ENCODE results near the gene NXN.

Gene NXN

GRCh38 chr17:828761-829160, 150.8 kb downstream of the NXN start:
- H3K4me3 ChIP-seq (ENCODE audit: low read depth, low read length): no peak overlapping the region
- TF ChIP-seq CTCF (IDR thresholded peaks at IDR 0.05; ENCODE audit: control insufficient read depth, extremely low read depth, insufficient read depth): no peak
- DNase-seq (ENCODE audit: low read depth): no peak

- no peak overlapping the region for H3K4me3 ChIP-seq (ENCODE audit: low read depth, low read length)
- no peak for DNase-seq (ENCODE audit: low read depth)
- no peak for TF ChIP-seq CTCF (IDR thresholded peaks at IDR 0.05; ENCODE audit: control insufficient read depth, extremely low read depth, insufficient read depth)
Measured at GRCh38 chr17:826778-827177, 152.8 kb downstream of the NXN start.

GRCh38 chr17:825216-825615, 154.4 kb downstream of the NXN start:
- no peak for DNase-seq (ENCODE audit: low read depth)
- TF ChIP-seq CTCF (IDR thresholded peaks at IDR 0.05; ENCODE audit: control insufficient read depth, extremely low read depth, insufficient read depth): no peak
- no peak overlapping the region for H3K4me3 ChIP-seq (ENCODE audit: low read depth, low read length)

GRCh38 chr17:824378-824777, 155.2 kb downstream of the NXN start:
- no peak for DNase-seq (ENCODE audit: low read depth)
- H3K4me3 ChIP-seq (ENCODE audit: low read depth, low read length): no peak overlapping the region
- no peak for TF ChIP-seq CTCF (IDR thresholded peaks at IDR 0.05; ENCODE audit: control insufficient read depth, extremely low read depth, insufficient read depth)

- DNase-seq (ENCODE audit: low read depth): no peak
- H3K4me3 ChIP-seq (ENCODE audit: low read depth, low read length): no peak overlapping the region
- no peak for TF ChIP-seq CTCF (IDR thresholded peaks at IDR 0.05; ENCODE audit: control insufficient read depth, extremely low read depth, insufficient read depth)
Measured at GRCh38 chr17:823501-823902, 156.1 kb downstream of the NXN start.

- H3K4me3 ChIP-seq (ENCODE audit: low read depth, low read length): no peak overlapping the region
- DNase-seq (ENCODE audit: low read depth): no peak
- TF ChIP-seq CTCF (IDR thresholded peaks at IDR 0.05; ENCODE audit: control insufficient read depth, extremely low read depth, insufficient read depth): no peak
Measured at GRCh38 chr17:819251-819650, 160.3 kb downstream of the NXN start.

- H3K4me3 ChIP-seq (ENCODE audit: low read depth, low read length): no peak overlapping the region
- no peak for DNase-seq (ENCODE audit: low read depth)
- TF ChIP-seq CTCF (IDR thresholded peaks at IDR 0.05; ENCODE audit: control insufficient read depth, extremely low read depth, insufficient read depth): no peak
Measured at GRCh38 chr17:814371-814770, 165.2 kb downstream of the NXN start.

Measured in LNCaP clone FGC (cell line).